HG03064 (cell line): ENCODE measurements around the gene FILIP1L.
"Not testable (repeated sequence)": the region's sequence is repeated elsewhere in the genome, so short reads cannot be mapped to it uniquely, and the experiment has no call there.

ENCODE experiments used
- ATAC-seq: cut with Tn5 transposase; IDR thresholded peaks from one replicate; pipeline ENCODE4 v1.9.1; 2021; ENCODE audit warnings: low read depth; ENCODE audit not compliant: unreplicated experiment

FILIP1L gene

GRCh38 chr3:99854756-99855298 lies 259.5 kb downstream of the FILIP1L start:
- no peak for ATAC-seq

GRCh38 chr3:99852851-99853250 lies 261.4 kb downstream of the FILIP1L start:
- ATAC-seq = no peak

- ATAC-seq = no peak
These were observed 262.3 kb downstream of the FILIP1L start for GRCh38 chr3:99851955-99852354.

GRCh38 chr3:99850608-99851007 lies 263.7 kb downstream of the FILIP1L start:
- no peak for ATAC-seq

GRCh38 chr3:99848433-99848832 lies 265.9 kb downstream of the FILIP1L start:
- no peak for ATAC-seq

GRCh38 chr3:99846477-99847160 lies 267.7 kb downstream of the FILIP1L start:
- no peak for ATAC-seq

- ATAC-seq = no peak
These were observed 268.3 kb downstream of the FILIP1L start for GRCh38 chr3:99845999-99846398.

GRCh38 chr3:99845331-99845730 lies 269.0 kb downstream of the FILIP1L start:
- ATAC-seq = no peak

GRCh38 chr3:99843590-99844258 lies 270.6 kb downstream of the FILIP1L start:
- no peak for ATAC-seq

- ATAC-seq = no peak
These were observed 271.3 kb downstream of the FILIP1L start for GRCh38 chr3:99842826-99843589.

- not testable (repeated sequence) for ATAC-seq
These were observed 272.4 kb downstream of the FILIP1L start for GRCh38 chr3:99841949-99842348.

GRCh38 chr3:99839613-99840012 lies 274.7 kb downstream of the FILIP1L start:
- ATAC-seq = no peak

- no peak for ATAC-seq
These were observed 275.5 kb downstream of the FILIP1L start for GRCh38 chr3:99838755-99839154.

- ATAC-seq = no peak
These were observed 276.6 kb downstream of the FILIP1L start for GRCh38 chr3:99837715-99838114.

- ATAC-seq = no peak
These were observed 277.6 kb downstream of the FILIP1L start for GRCh38 chr3:99836681-99837080.

GRCh38 chr3:99834211-99834957 lies 279.9 kb downstream of the FILIP1L start:
- ATAC-seq = no peak

- no peak for ATAC-seq
These were observed 280.6 kb downstream of the FILIP1L start for GRCh38 chr3:99833617-99834205.

- no peak for ATAC-seq
These were observed 284.5 kb downstream of the FILIP1L start for GRCh38 chr3:99829844-99830243.

GRCh38 chr3:99825004-99825640 lies 289.2 kb downstream of the FILIP1L start:
- no peak for ATAC-seq
